ENCODE results near the gene EIF3M. TPM values are rescaled to one million over a fixed set of nuclear protein-coding genes. Genes with fewer than 3 reads are reported as not detected.

Gene EIF3M
- total RNA-seq, 1 donor from 2014 or later = 269 TPM

GRCh38 chr11:32576456-32576855, 7.2 kb upstream of the EIF3M start:
- TF ChIP-seq, protein P1, sequence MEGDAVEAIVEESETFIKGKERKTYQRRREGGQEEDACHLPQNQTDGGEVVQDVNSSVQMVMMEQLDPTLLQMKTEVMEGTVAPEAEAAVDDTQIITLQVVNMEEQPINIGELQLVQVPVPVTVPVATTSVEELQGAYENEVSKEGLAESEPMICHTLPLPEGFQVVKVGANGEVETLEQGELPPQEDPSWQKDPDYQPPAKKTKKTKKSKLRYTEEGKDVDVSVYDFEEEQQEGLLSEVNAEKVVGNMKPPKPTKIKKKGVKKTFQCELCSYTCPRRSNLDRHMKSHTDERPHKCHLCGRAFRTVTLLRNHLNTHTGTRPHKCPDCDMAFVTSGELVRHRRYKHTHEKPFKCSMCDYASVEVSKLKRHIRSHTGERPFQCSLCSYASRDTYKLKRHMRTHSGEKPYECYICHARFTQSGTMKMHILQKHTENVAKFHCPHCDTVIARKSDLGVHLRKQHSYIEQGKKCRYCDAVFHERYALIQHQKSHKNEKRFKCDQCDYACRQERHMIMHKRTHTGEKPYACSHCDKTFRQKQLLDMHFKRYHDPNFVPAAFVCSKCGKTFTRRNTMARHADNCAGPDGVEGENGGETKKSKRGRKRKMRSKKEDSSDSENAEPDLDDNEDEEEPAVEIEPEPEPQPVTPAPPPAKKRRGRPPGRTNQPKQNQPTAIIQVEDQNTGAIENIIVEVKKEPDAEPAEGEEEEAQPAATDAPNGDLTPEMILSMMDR (conservative IDR thresholded peaks at IDR 0.05) = no peak
- no peak for DNase-seq (ENCODE audit: extremely low spot score, unreplicated experiment)
- no peak overlapping the region for H3K4me3 Mint-ChIP-seq
- no peaks in the 10 kb centered on the region for H3K36me3 Mint-ChIP-seq
- H3K27ac Mint-ChIP-seq = no peak overlapping the region
- peaks cover 13% of the 10 kb centered on the region for H3K4me1 Mint-ChIP-seq (ENCODE audit: unreplicated experiment)
- H3K9me3 Mint-ChIP-seq = no peaks in the 10 kb centered on the region
- H3K27me3 Mint-ChIP-seq = no peaks in the 10 kb centered on the region

- H3K27ac Mint-ChIP-seq = no peak overlapping the region
- no peaks in the 10 kb centered on the region for H3K9me3 Mint-ChIP-seq
- H3K4me3 Mint-ChIP-seq = no peak overlapping the region
- peaks cover 2% of the 10 kb centered on the region for H3K27me3 Mint-ChIP-seq
- DNase-seq (ENCODE audit: extremely low spot score, unreplicated experiment) = no peak
- no peaks in the 10 kb centered on the region for H3K36me3 Mint-ChIP-seq
- TF ChIP-seq, protein P1 (conservative IDR thresholded peaks at IDR 0.05) = no peak
- H3K4me1 Mint-ChIP-seq (ENCODE audit: unreplicated experiment) = peaks cover 16% of the 10 kb centered on the region
Measured at GRCh38 chr11:32580967-32581366, 2.7 kb upstream of the EIF3M start.

GRCh38 chr11:32581556-32581955, 2.1 kb upstream of the EIF3M start:
- peaks cover 20% of the 10 kb centered on the region for H3K4me1 Mint-ChIP-seq (ENCODE audit: unreplicated experiment)
- peak overlapping the region; percentile 11 for H3K27ac Mint-ChIP-seq
- no peaks in the 10 kb centered on the region for H3K9me3 Mint-ChIP-seq
- no peak overlapping the region for H3K4me3 Mint-ChIP-seq
- no peak for DNase-seq (ENCODE audit: extremely low spot score, unreplicated experiment)
- TF ChIP-seq, protein P1 (conservative IDR thresholded peaks at IDR 0.05) = no peak
- H3K36me3 Mint-ChIP-seq = peaks cover 2% of the 10 kb centered on the region
- H3K27me3 Mint-ChIP-seq = peaks cover 2% of the 10 kb centered on the region

DNA sequence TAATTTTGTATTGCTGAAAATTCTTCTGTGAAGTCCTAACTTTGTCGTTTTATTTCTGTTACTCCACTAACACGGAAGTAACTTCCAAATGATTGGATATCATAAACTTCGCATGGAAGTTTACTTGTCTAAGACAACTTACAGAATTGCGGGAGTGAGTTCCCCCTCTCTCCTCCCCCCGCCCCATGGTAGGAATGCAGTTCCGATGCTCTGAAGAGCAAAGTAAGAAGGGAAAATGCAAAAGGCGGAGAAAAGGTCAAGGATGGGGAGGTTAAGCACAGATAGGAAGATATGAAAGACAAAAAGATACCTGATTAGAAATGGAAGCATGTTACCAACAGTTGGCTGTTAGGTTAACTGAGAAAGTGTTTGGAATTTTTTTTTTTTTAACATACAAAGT, 1.3 kb downstream of the EIF3M start:
- H3K27me3 Mint-ChIP-seq = peaks cover 2% of the 10 kb centered on the region
- TF ChIP-seq, protein P1 (conservative IDR thresholded peaks at IDR 0.05) = no peak
- DNase-seq (ENCODE audit: extremely low spot score, unreplicated experiment) = no peak
- H3K9me3 Mint-ChIP-seq = no peaks in the 10 kb centered on the region
- peak overlapping the region; percentile 98 for H3K4me3 Mint-ChIP-seq
- H3K27ac Mint-ChIP-seq = peak overlapping the region; percentile 98
- H3K4me1 Mint-ChIP-seq (ENCODE audit: unreplicated experiment) = peaks cover 23% of the 10 kb centered on the region
- H3K36me3 Mint-ChIP-seq = peaks cover 22% of the 10 kb centered on the region

DNA sequence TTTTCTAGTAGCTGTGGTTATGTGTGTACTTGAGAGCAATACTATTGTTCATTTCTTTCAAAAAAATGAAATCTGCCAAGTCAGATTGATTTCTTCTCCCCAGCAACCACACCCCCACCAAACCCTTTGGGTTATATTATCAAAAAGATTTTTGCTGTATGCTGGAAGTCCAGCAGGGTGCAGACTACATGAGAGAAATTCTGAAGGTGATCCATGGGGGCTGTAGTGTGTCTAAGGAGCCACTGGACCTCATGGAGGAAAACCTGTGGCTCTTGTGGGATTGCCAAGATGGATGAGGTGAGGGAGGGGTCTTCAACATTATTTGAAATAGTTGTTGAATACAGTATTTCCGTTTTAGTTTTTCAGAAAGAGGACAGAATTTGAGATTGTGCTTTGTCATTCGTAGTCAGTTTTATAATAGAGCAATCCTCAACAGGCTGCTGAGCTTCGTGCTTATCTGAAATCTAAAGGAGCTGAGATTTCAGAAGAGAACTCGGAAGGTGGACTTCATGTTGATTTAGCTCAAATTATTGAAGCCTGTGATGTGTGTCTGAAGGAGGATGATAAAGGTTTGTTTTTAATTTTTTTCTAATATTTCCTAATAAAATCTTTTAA, 3.1 kb downstream of the EIF3M start:
- Mint-ChIP-seq H3K27ac (peak overlapping the region; percentile 51), H3K4me1 (ENCODE audit: unreplicated experiment) (peaks cover 23% of the 10 kb centered on the region), H3K27me3 (peaks cover 2% of the 10 kb centered on the region)

More for the DNA sequence above, 3.1 kb downstream of the EIF3M start:
- DNase-seq (ENCODE audit: extremely low spot score, unreplicated experiment) = no peak
- peak overlapping the region; percentile 98 for H3K4me3 Mint-ChIP-seq
- TF ChIP-seq, protein P1 (conservative IDR thresholded peaks at IDR 0.05) = peak; percentile 42
- H3K9me3 Mint-ChIP-seq = no peaks in the 10 kb centered on the region
- peaks cover 29% of the 10 kb centered on the region for H3K36me3 Mint-ChIP-seq

Measured in type B pancreatic cell (in vitro differentiated cells).